CD4-positive, alpha-beta T cell (primary cell): Measurements from ENCODE around the gene AGPAT4. TPM values are rescaled to one million over a fixed set of nuclear protein-coding genes. Genes with fewer than 3 reads are reported as not detected.

Source experiments
- ATAC-seq: fragments of 200-7000 bp; cut with Tn5 transposase; one replicate; pipeline ENCODE4 v1.10.0; 2022; ENCODE audit warnings: mild to moderate bottlenecking; ENCODE audit not compliant: poor library complexity
- CTCF ChIA-PET: fragments of 350-600 bp; sonication (Branson Sonifier 250); formaldehyde crosslinking; loops from one replicate; lab custom pipeline; 2021; ENCODE audit warnings: antibody characterized with exemption, inconsistent platforms; lab: Charles Lee
- POLR2A ChIA-PET: fragments of 350-600 bp; sonication (Branson Sonifier 250); formaldehyde crosslinking; loops from one replicate; lab custom pipeline; 2021; ENCODE audit warnings: antibody characterized with exemption, inconsistent platforms; lab: Charles Lee
- DNase-seq, 14 experiments: peaks; one replicate each; pipeline ENCODE4 v3.0.0-alpha.2; 2013 to 2020; ENCODE audit warnings: mixed read lengths in 2 of 14
- H3K27ac ChIP-seq, 2 donors: one replicate each; pipeline versions ENCODE4 v1.5.1 to v1.7.0; 2013; ENCODE audit warnings: low read length in 2 of 2, low read depth in 1 of 2, mild to moderate bottlenecking in 1 of 2
- H3K27me3 ChIP-seq, 2 experiments: 1 replicate in 1 of 2; 2 replicates in 1 of 2; pipeline versions ENCODE4 v1.6.1 to v1.7.0; 2013; ENCODE audit warnings: low read length in 2 of 2, control low read depth in 1 of 2, mild to moderate bottlenecking in 1 of 2, moderate library complexity in 1 of 2; ENCODE audit not compliant: insufficient read depth in 2 of 2, control insufficient read depth in 1 of 2
- H3K36me3 ChIP-seq: one replicate; pipeline ENCODE4 v1.6.1; 2013; ENCODE audit warnings: low read length, control low read depth; ENCODE audit not compliant: insufficient read depth
- H3K4me1 ChIP-seq: one replicate; pipeline ENCODE4 v1.6.1; 2013; ENCODE audit warnings: low read length, control low read depth; ENCODE audit not compliant: insufficient read depth
- H3K4me3 ChIP-seq: one replicate; pipeline ENCODE4 v1.5.1; 2013; ENCODE audit warnings: mild to moderate bottlenecking, low read length, moderate library complexity
- H3K9me3 ChIP-seq, 2 experiments: 1 replicate in 1 of 2; 2 replicates in 1 of 2; pipeline versions ENCODE4 v1.6.1 to v1.7.0; 2013; ENCODE audit warnings: low read length in 2 of 2, mild to moderate bottlenecking in 2 of 2, control low read depth in 1 of 2, moderate library complexity in 1 of 2; ENCODE audit not compliant: control insufficient read depth in 1 of 2, insufficient read depth in 1 of 2
- H3K27ac Mint-ChIP-seq: one replicate; pipeline ENCODE4 v1.8.0; 2020; ENCODE audit warnings: mixed read lengths
- H3K27me3 Mint-ChIP-seq: one replicate; pipeline ENCODE4 v1.8.0; 2021; ENCODE audit warnings: mixed read lengths
- H3K36me3 Mint-ChIP-seq: one replicate; pipeline ENCODE4 v1.8.0; 2021; ENCODE audit warnings: low read depth, mixed read lengths
- H3K4me1 Mint-ChIP-seq: one replicate; pipeline ENCODE4 v1.8.0; 2021; ENCODE audit warnings: low read depth, mixed read lengths
- H3K4me3 Mint-ChIP-seq: one replicate; pipeline ENCODE4 v1.8.0; 2020; ENCODE audit warnings: mild to moderate bottlenecking, mixed read lengths
- H3K9me3 Mint-ChIP-seq: one replicate; pipeline ENCODE4 v1.8.0; 2020; ENCODE audit warnings: mixed read lengths
- intact Hi-C, 2 experiments: fragments of 100-400 bp; cut with DNase I in 1 of 2; cut with micrococcal nuclease in 1 of 2; formaldehyde crosslinking; loops; one replicate each; pipeline versions ENCODE4 v1.15.1 to v1.9.0; 2023 to 2025; cut with DNase I, micrococcal nuclease
- total RNA-seq, 174 experiments: library from RNA in 2 of 174; stranded (reverse) in 2 of 174; gene quantifications; one replicate each; pipeline ENCODE4 v1.2.3 and lab custom pipeline; 2021 to 2026
- TF ChIP-seq, protein P1 (sequence below): fragments of 200-600 bp; IDR thresholded peaks from one replicate; pipeline ENCODE4 v1.8.0; 2022; ENCODE audit warnings: antibody characterized with exemption, mild to moderate bottlenecking

Gene AGPAT4
- total RNA-seq, 2 experiments from 2014 or later = 2.8 to 4.8 TPM

- no peak overlapping the region for H3K4me3 ChIP-seq
- H3K4me1 Mint-ChIP-seq = no peaks in the 10 kb centered on the region
- H3K9me3 Mint-ChIP-seq = no peaks in the 10 kb centered on the region
- DNase-seq (no peak), ATAC-seq (no peak)
- H3K4me1 ChIP-seq = peaks cover 7% of the 10 kb centered on the region
- no peaks in the 10 kb centered on the region for H3K27me3 Mint-ChIP-seq
- peaks cover 89% of the 10 kb centered on the region for H3K36me3 ChIP-seq
- H3K36me3 Mint-ChIP-seq = peaks cover 85% of the 10 kb centered on the region
- intact Hi-C loops = no loop called here
- no peak overlapping the region for H3K27ac ChIP-seq
- H3K27ac Mint-ChIP-seq = no peak overlapping the region
- POLR2A ChIA-PET = interaction anchor here (1.8 kb wide), 1 partner anchor 12 kb away, joined by 4 read pairs; no protein-coding TSS in a partner anchor
- CTCF ChIA-PET = interaction anchor here (0.9 to 1.4 kb wide), 2 partner anchors 57 to 158 kb away, joined by 3 read pairs; no protein-coding TSS in a partner anchor
- no peaks in the 10 kb centered on the region for H3K27me3 ChIP-seq
- TF ChIP-seq, protein P1, sequence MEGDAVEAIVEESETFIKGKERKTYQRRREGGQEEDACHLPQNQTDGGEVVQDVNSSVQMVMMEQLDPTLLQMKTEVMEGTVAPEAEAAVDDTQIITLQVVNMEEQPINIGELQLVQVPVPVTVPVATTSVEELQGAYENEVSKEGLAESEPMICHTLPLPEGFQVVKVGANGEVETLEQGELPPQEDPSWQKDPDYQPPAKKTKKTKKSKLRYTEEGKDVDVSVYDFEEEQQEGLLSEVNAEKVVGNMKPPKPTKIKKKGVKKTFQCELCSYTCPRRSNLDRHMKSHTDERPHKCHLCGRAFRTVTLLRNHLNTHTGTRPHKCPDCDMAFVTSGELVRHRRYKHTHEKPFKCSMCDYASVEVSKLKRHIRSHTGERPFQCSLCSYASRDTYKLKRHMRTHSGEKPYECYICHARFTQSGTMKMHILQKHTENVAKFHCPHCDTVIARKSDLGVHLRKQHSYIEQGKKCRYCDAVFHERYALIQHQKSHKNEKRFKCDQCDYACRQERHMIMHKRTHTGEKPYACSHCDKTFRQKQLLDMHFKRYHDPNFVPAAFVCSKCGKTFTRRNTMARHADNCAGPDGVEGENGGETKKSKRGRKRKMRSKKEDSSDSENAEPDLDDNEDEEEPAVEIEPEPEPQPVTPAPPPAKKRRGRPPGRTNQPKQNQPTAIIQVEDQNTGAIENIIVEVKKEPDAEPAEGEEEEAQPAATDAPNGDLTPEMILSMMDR = no peak
- H3K4me3 Mint-ChIP-seq = no peak overlapping the region
- no peaks in the 10 kb centered on the region for H3K9me3 ChIP-seq
Measured at GRCh38 chr6:161088676-161089328, 185.1 kb downstream of the AGPAT4 start.

GRCh38 chr6:161085246-161085645, 188.6 kb downstream of the AGPAT4 start:
- Mint-ChIP-seq H3K27me3 (no peaks in the 10 kb centered on the region), H3K4me1 (no peaks in the 10 kb centered on the region), H3K36me3 (peaks cover 53% of the 10 kb centered on the region), H3K27ac (peak overlapping the region; percentile 31), H3K4me3 (no peak overlapping the region), H3K9me3 (no peaks in the 10 kb centered on the region)
- no peaks in the 10 kb centered on the region for H3K27me3 ChIP-seq
- TF ChIP-seq, protein P1 = no peak
- H3K4me1 ChIP-seq = peaks cover 32% of the 10 kb centered on the region
- intact Hi-C loops = no loop called here
- H3K4me3 ChIP-seq = no peak overlapping the region
- no peak for ATAC-seq
- H3K9me3 ChIP-seq = no peaks in the 10 kb centered on the region
- H3K36me3 ChIP-seq = peaks cover 89% of the 10 kb centered on the region
- H3K27ac ChIP-seq = peak overlapping the region in 1 of 2 donors; percentile 7
- ChIA-PET POLR2A (interaction anchor here (1.0 kb wide), 1 partner anchor 9 kb away, joined by 4 read pairs; no protein-coding TSS in a partner anchor), CTCF (interaction anchor here (1.8 kb wide), 1 partner anchor 286 kb away, joined by 5 read pairs; no protein-coding TSS in a partner anchor)
- no peak for DNase-seq

GRCh38 chr6:161082215-161082614, 191.6 kb downstream of the AGPAT4 start:
- TF ChIP-seq, protein P1 = no peak
- intact Hi-C loops = loop anchor here in 1 of 2 experiments (5.0 kb wide), 1 partner anchor 85 kb away; no protein-coding TSS in a partner anchor
- Histone ChIP-seq H3K36me3 (peaks cover 70% of the 10 kb centered on the region), H3K4me1 (peaks cover 59% of the 10 kb centered on the region), H3K27me3 (no peaks in the 10 kb centered on the region), H3K27ac (peak overlapping the region in 1 of 2 donors; percentile 39), H3K9me3 (no peaks in the 10 kb centered on the region), H3K4me3 (peak overlapping the region; percentile 30)
- POLR2A ChIA-PET = interaction anchor here (0.9 to 1.4 kb wide), 2 partner anchors 29 to 84 kb away, joined by 3 read pairs; no protein-coding TSS in a partner anchor
- no peak for DNase-seq
- CTCF ChIA-PET = interaction anchor here (1.2 kb wide), 1 partner anchor 19 kb away, joined by 3 read pairs; no protein-coding TSS in a partner anchor
- Mint-ChIP-seq H3K9me3 (no peaks in the 10 kb centered on the region), H3K4me1 (no peaks in the 10 kb centered on the region), H3K27ac (no peak overlapping the region), H3K4me3 (no peak overlapping the region), H3K27me3 (no peaks in the 10 kb centered on the region), H3K36me3 (peaks cover 23% of the 10 kb centered on the region)
- ATAC-seq = no peak
